GM23338 (cell line): ENCODE data around the gene DSG3.

Experiments
- CREB1 ChIP-seq: fragments of 250-450 bp; sonication (Bioruptor Pico); IDR thresholded peaks from 2 replicates; pipeline ENCODE4 v1.5.0; 2020; ENCODE audit warnings: low read depth, mild to moderate bottlenecking, moderate library complexity
- EZH2 ChIP-seq: fragments of 200-600 bp; sonication (generic); IDR thresholded peaks from one replicate; pipeline ENCODE4 v1.8.0; 2017; ENCODE audit warnings: antibody characterized with exemption, mild to moderate bottlenecking, low read depth; ENCODE audit not compliant: unreplicated experiment
- EZH2phosphoT487 ChIP-seq: fragments of 200-600 bp; sonication (generic); IDR thresholded peaks from one replicate; pipeline ENCODE4 v1.8.1; 2018; ENCODE audit warnings: antibody characterized with exemption; ENCODE audit not compliant: unreplicated experiment
- POLR2AphosphoS5 ChIP-seq: IDR thresholded peaks from 2 replicates; pipeline ENCODE4 v1.6.1; 2016; ENCODE audit warnings: antibody characterized with exemption, low read depth
- ZNF331 ChIP-seq: fragments of 250-450 bp; sonication (Bioruptor Pico); IDR thresholded peaks from 2 replicates; pipeline ENCODE4 v1.5.0; 2020; ENCODE audit warnings: low read depth, mild to moderate bottlenecking, moderate library complexity
- TF ChIP-seq, protein P1 (sequence below), 2 experiments: fragments of 200-600 bp in 1 of 2; sonication (generic) in 1 of 2; conservative IDR thresholded peaks; 2 replicates each; pipeline versions ENCODE4 v1.5.1 to v1.6.1; 2016 to 2017; ENCODE audit warnings: antibody characterized with exemption in 2 of 2, low read depth in 2 of 2, mild to moderate bottlenecking in 2 of 2, moderate library complexity in 1 of 2
- TF ChIP-seq, protein P2 (sequence below): IDR thresholded peaks from one replicate; pipeline ENCODE4 v1.6.1; 2018; ENCODE audit warnings: antibody characterized with exemption; ENCODE audit not compliant: unreplicated experiment

DNA sequence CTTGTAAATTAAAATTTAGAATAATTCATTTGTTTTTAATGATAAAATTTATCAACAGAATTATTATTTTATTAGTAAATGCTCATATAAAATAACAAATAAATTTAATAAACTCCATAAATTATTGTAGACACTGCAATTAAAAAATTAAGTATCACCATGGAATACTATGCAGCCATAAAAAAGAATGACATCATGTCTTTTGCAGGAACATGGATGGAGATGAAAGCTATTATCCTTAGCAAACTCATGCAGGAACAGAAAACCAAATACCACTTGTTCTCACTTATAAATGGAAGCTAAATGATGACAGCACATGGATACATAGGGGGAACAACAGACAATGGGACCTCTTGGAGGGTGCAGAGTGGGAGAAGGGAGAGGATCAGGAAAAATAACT, 29.7 kb upstream of the DSG3 start:
- TF ChIP-seq, protein P1, sequence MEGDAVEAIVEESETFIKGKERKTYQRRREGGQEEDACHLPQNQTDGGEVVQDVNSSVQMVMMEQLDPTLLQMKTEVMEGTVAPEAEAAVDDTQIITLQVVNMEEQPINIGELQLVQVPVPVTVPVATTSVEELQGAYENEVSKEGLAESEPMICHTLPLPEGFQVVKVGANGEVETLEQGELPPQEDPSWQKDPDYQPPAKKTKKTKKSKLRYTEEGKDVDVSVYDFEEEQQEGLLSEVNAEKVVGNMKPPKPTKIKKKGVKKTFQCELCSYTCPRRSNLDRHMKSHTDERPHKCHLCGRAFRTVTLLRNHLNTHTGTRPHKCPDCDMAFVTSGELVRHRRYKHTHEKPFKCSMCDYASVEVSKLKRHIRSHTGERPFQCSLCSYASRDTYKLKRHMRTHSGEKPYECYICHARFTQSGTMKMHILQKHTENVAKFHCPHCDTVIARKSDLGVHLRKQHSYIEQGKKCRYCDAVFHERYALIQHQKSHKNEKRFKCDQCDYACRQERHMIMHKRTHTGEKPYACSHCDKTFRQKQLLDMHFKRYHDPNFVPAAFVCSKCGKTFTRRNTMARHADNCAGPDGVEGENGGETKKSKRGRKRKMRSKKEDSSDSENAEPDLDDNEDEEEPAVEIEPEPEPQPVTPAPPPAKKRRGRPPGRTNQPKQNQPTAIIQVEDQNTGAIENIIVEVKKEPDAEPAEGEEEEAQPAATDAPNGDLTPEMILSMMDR (conservative IDR thresholded peaks at IDR 0.05; ENCODE audit: low read depth in 2 of 2), result no peak
- TF ChIP-seq EZH2 (no peak), CREB1 (no peak), EZH2phosphoT487 (no peak), POLR2AphosphoS5 (no peak), ZNF331 (no peak)
- TF ChIP-seq, protein P2, sequence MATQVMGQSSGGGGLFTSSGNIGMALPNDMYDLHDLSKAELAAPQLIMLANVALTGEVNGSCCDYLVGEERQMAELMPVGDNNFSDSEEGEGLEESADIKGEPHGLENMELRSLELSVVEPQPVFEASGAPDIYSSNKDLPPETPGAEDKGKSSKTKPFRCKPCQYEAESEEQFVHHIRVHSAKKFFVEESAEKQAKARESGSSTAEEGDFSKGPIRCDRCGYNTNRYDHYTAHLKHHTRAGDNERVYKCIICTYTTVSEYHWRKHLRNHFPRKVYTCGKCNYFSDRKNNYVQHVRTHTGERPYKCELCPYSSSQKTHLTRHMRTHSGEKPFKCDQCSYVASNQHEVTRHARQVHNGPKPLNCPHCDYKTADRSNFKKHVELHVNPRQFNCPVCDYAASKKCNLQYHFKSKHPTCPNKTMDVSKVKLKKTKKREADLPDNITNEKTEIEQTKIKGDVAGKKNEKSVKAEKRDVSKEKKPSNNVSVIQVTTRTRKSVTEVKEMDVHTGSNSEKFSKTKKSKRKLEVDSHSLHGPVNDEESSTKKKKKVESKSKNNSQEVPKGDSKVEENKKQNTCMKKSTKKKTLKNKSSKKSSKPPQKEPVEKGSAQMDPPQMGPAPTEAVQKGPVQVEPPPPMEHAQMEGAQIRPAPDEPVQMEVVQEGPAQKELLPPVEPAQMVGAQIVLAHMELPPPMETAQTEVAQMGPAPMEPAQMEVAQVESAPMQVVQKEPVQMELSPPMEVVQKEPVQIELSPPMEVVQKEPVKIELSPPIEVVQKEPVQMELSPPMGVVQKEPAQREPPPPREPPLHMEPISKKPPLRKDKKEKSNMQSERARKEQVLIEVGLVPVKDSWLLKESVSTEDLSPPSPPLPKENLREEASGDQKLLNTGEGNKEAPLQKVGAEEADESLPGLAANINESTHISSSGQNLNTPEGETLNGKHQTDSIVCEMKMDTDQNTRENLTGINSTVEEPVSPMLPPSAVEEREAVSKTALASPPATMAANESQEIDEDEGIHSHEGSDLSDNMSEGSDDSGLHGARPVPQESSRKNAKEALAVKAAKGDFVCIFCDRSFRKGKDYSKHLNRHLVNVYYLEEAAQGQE, result no peak
